K562 (cell line): ENCODE measurements around the gene LUC7L3. TPM values are rescaled to one million over a fixed set of nuclear protein-coding genes. Genes with fewer than 3 reads are reported as not detected.
A peak's percentile ranks its signal among the peaks of the same experiment; 100 is the strongest.

Source experiments
- ADNP ChIP-seq: fragments of 200-800 bp; sonication (Bioruptor generic); IDR thresholded peaks from 2 replicates; pipeline ENCODE4 v1.6.1; 2016; ENCODE audit warnings: missing genetic modification characterization, missing compliant biosample characterization
- ATF1 ChIP-seq, 2 experiments: fragments of 450-650 bp in 1 of 2; IDR thresholded peaks; 2 replicates each; pipeline ENCODE4 v1.6.1; 2016; ENCODE audit warnings: missing compliant biosample characterization in 1 of 2, missing genetic modification characterization in 1 of 2
- EP300 ChIP-seq: IDR thresholded peaks from 2 replicates; pipeline ENCODE4 v1.6.1; 2012; ENCODE audit warnings: low read length, improper control_type of control experiment
- FOXK1 ChIP-seq: sonication (generic); formaldehyde crosslinking; IDR thresholded peaks from 2 replicates; pipeline ENCODE4 v1.8.0; 2022; ENCODE audit warnings: missing genetic modification reagents, mild to moderate bottlenecking, borderline replicate concordance
- HMG20A ChIP-seq: fragments of 450-650 bp; formaldehyde crosslinking; conservative IDR thresholded peaks from 2 replicates; pipeline ENCODE4 v1.4.0; 2020; ENCODE audit warnings: mild to moderate bottlenecking, mixed read lengths
- JUN ChIP-seq, 2 experiments: sonication (generic) in 1 of 2; formaldehyde crosslinking in 1 of 2; IDR thresholded peaks; 2 replicates each; pipeline versions ENCODE4 v1.6.1 to v1.8.0; 2012 to 2022; ENCODE audit warnings: borderline replicate concordance in 2 of 2, mild to moderate bottlenecking in 2 of 2, improper control_type of control experiment in 1 of 2, low read depth in 1 of 2, low read length in 1 of 2, missing genetic modification reagents in 1 of 2
- JUND ChIP-seq, 2 experiments: IDR thresholded peaks; 2 replicates in 1 of 2; 3 replicates in 1 of 2; pipeline ENCODE4 v1.6.1; 2011; ENCODE audit warnings: borderline replicate concordance in 2 of 2, low read depth in 2 of 2, low read length in 2 of 2, improper control_type of control experiment in 1 of 2, missing biosample characterization in 1 of 2, missing genetic modification characterization in 1 of 2, missing genetic modification reagents in 1 of 2
- MEF2D ChIP-seq: conservative IDR thresholded peaks from 2 replicates; pipeline ENCODE4 v1.6.1; 2016; ENCODE audit warnings: low read depth, missing genetic modification characterization, missing compliant biosample characterization
- MYC ChIP-seq, 2 experiments: fragments of 250-450 bp in 1 of 2; sonication (Bioruptor Pico) in 1 of 2; IDR thresholded peaks; 2 replicates each; pipeline versions ENCODE4 v1.5.1 to v1.6.1; 2012 to 2021; ENCODE audit warnings: low read depth in 2 of 2, borderline replicate concordance in 1 of 2, improper control_type of control experiment in 1 of 2, low read length in 1 of 2, mild to moderate bottlenecking in 1 of 2, moderate library complexity in 1 of 2
- SRF ChIP-seq, 2 experiments: fragments of 250-450, 450-650 bp in 1 of 2; sonication (Bioruptor Pico) in 1 of 2; sonication (generic) in 1 of 2; formaldehyde crosslinking; IDR thresholded peaks; 2 replicates each; pipeline versions ENCODE4 v1.5.0 to v1.5.1; 2020 to 2022; ENCODE audit warnings: mild to moderate bottlenecking in 1 of 2, missing genetic modification reagents in 1 of 2
- TAF15 ChIP-seq: fragments of 200-400 bp; formaldehyde crosslinking; IDR thresholded peaks from 2 replicates; pipeline ENCODE4 v1.6.1; 2017; ENCODE audit warnings: mild to moderate bottlenecking, low read depth, low read length, moderate library complexity
- YY1 ChIP-seq, 3 experiments: IDR thresholded peaks; 2 replicates each; pipeline ENCODE4 v1.6.1; 2011; ENCODE audit warnings: low read length in 2 of 3, mild to moderate bottlenecking in 2 of 3, moderate library complexity in 2 of 3, borderline replicate concordance in 1 of 3, control low read depth in 1 of 3, low read depth in 1 of 3; ENCODE audit not compliant: insufficient read depth in 3 of 3, insufficient replicate concordance in 2 of 3, control insufficient read depth in 1 of 3, insufficient read length in 1 of 3; ENCODE audit errors: extremely low read depth in 1 of 3
- polyA plus RNA-seq, 8 experiments: library from polyadenylated mRNA; depleted of rRNA in 4 of 8; stranded (reverse) in 5 of 8; unstranded in 3 of 8; fragments of >200 nt; fragmentation: Nextera tagmentation in 2 of 8; fragmentation: Illumina TruSeq in 1 of 8; extraction: Ambion mirVana in 2 of 8; extraction: Trizol in 1 of 8; gene quantifications; 2 replicates each; pipeline versions ENCODE4 v1.2.1 to v1.2.3, GENCODE V29; 2011 to 2014; ENCODE audit warnings: inconsistent platforms in 1 of 8, missing spikeins in 1 of 8
- total RNA-seq, 7 experiments: library from RNA; depleted of rRNA in 6 of 7; stranded (reverse); fragments of >200 nt in 6 of 7; fragmentation: Illumina TruSeq in 2 of 7; extraction: Trizol in 2 of 7; gene quantifications; 2 replicates each; pipeline versions ENCODE4 v1.2.1 to v1.2.3, GENCODE V29; 2011 to 2021; ENCODE audit warnings: low replicate concordance in 1 of 7
- TF ChIP-seq, protein P1 (sequence below): fragments of 150-350 bp; conservative IDR thresholded peaks from 2 replicates; pipeline ENCODE4 v1.6.1; 2014; ENCODE audit warnings: low read length
- TF ChIP-seq, protein P2 (sequence below): fragments of 450-650 bp; IDR thresholded peaks from 2 replicates; pipeline ENCODE4 v1.7.1; 2018; ENCODE audit warnings: mild to moderate bottlenecking, low read depth; ENCODE audit not compliant: partially characterized antibody
- TF ChIP-seq, protein P3 (sequence below): fragments of 250-450 bp; sonication (Bioruptor Pico); IDR thresholded peaks from 2 replicates; pipeline ENCODE4 v1.8.0; 2021; ENCODE audit warnings: borderline replicate concordance, mild to moderate bottlenecking, moderate library complexity; ENCODE audit not compliant: poor library complexity, severe bottlenecking
- TF ChIP-seq, protein P4 (sequence below): IDR thresholded peaks from 2 replicates; pipeline ENCODE4 v1.6.1; 2012; ENCODE audit warnings: low read depth, low read length, improper control_type of control experiment, borderline replicate concordance

LUC7L3 gene
- total and polyA plus RNA-seq, 9 of the 15 experiments (the other 6 are each of a cell fraction or from before 2014, with no cell fraction given), result 80.8 to 284 (median 127) TPM

DNA sequence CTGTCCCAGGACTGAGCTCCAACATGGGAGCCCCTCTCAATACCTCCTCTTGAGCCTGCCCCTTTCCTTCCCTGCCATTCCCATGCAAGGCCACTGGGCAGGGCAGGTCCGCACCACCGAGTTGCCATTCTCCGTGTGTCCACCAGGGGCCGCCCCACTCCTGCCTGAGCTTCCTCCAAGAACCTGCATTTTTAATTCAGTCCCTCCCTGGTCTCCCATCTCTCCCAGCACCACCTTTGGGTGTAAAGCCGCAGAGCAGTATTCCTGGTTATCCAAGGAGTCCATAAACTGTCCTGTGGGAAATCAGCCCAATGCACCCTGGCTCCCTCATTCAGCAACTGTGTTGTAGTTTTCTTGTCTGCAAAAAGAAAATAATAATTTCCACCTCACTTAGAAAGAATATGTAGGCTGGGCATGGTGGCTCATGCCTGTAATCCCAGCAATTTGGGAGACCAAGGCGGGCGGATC, 63.8 kb downstream of the LUC7L3 start (continued):
- TF ChIP-seq, protein P1, sequence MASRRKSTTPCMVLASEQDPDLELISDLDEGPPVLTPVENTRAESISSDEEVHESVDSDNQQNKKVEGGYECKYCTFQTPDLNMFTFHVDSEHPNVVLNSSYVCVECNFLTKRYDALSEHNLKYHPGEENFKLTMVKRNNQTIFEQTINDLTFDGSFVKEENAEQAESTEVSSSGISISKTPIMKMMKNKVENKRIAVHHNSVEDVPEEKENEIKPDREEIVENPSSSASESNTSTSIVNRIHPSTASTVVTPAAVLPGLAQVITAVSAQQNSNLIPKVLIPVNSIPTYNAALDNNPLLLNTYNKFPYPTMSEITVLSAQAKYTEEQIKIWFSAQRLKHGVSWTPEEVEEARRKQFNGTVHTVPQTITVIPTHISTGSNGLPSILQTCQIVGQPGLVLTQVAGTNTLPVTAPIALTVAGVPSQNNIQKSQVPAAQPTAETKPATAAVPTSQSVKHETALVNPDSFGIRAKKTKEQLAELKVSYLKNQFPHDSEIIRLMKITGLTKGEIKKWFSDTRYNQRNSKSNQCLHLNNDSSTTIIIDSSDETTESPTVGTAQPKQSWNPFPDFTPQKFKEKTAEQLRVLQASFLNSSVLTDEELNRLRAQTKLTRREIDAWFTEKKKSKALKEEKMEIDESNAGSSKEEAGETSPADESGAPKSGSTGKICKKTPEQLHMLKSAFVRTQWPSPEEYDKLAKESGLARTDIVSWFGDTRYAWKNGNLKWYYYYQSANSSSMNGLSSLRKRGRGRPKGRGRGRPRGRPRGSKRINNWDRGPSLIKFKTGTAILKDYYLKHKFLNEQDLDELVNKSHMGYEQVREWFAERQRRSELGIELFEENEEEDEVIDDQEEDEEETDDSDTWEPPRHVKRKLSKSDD, result 0 out of 2 replicates have a peak, but pooled peaks have one; percentile 37
- TF ChIP-seq YY1 (IDR thresholded peaks at IDR 0.05; ENCODE audit: borderline replicate concordance in 1 of 3, control insufficient read depth in 1 of 3, extremely low read depth in 1 of 3, insufficient read depth in 3 of 3, insufficient read length in 1 of 3, insufficient replicate concordance in 2 of 3, low read depth in 1 of 3, low read length in 2 of 3) (peak in 2 of 3 experiments; percentile 11 to 19), JUND (IDR thresholded peaks at IDR 0.05; ENCODE audit: borderline replicate concordance, low read depth, low read length) (peak; percentile 52), JUND (tag; IDR thresholded peaks at IDR 0.05; ENCODE audit: borderline replicate concordance, low read depth, low read length) (no peak; the same call in 2 of the 3 replicates), MEF2D (no peak), FOXK1 (CRISPR knock-in tag) (no peak), EP300 (no peak), ADNP (tag) (no peak), JUN (IDR thresholded peaks at IDR 0.05; ENCODE audit: borderline replicate concordance, low read depth, low read length) (0 out of 2 replicates have a peak, but pooled peaks have one; percentile 38), JUN (CRISPR knock-in tag; IDR thresholded peaks at IDR 0.05; ENCODE audit: borderline replicate concordance) (no peak), MYC (IDR thresholded peaks at IDR 0.05; ENCODE audit: low read depth, low read length) (0 out of 2 replicates have a peak, but pooled peaks have one; percentile 20), MYC (CRISPR knock-in tag; IDR thresholded peaks at IDR 0.05; ENCODE audit: borderline replicate concordance, low read depth) (no peak), HMG20A (no peak), ATF1 (CRISPR knock-in tag; IDR thresholded peaks at IDR 0.05) (no peak), ATF1 (tag; IDR thresholded peaks at IDR 0.05) (no peak), SRF (CRISPR knock-in tag; IDR thresholded peaks at IDR 0.05) (peak in 1 of 2 experiments; percentile 57; a peak in 1 of 4 replicates), TAF15 (no peak)
- TF ChIP-seq, protein P2, sequence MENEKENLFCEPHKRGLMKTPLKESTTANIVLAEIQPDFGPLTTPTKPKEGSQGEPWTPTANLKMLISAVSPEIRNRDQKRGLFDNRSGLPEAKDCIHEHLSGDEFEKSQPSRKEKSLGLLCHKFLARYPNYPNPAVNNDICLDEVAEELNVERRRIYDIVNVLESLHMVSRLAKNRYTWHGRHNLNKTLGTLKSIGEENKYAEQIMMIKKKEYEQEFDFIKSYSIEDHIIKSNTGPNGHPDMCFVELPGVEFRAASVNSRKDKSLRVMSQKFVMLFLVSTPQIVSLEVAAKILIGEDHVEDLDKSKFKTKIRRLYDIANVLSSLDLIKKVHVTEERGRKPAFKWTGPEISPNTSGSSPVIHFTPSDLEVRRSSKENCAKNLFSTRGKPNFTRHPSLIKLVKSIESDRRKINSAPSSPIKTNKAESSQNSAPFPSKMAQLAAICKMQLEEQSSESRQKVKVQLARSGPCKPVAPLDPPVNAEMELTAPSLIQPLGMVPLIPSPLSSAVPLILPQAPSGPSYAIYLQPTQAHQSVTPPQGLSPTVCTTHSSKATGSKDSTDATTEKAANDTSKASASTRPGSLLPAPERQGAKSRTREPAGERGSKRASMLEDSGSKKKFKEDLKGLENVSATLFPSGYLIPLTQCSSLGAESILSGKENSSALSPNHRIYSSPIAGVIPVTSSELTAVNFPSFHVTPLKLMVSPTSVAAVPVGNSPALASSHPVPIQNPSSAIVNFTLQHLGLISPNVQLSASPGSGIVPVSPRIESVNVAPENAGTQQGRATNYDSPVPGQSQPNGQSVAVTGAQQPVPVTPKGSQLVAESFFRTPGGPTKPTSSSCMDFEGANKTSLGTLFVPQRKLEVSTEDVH, result no peak
- TF ChIP-seq, protein P3, sequence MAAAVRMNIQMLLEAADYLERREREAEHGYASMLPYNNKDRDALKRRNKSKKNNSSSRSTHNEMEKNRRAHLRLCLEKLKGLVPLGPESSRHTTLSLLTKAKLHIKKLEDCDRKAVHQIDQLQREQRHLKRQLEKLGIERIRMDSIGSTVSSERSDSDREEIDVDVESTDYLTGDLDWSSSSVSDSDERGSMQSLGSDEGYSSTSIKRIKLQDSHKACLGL (CRISPR knock-in tag), result no peak
- TF ChIP-seq, protein P4, sequence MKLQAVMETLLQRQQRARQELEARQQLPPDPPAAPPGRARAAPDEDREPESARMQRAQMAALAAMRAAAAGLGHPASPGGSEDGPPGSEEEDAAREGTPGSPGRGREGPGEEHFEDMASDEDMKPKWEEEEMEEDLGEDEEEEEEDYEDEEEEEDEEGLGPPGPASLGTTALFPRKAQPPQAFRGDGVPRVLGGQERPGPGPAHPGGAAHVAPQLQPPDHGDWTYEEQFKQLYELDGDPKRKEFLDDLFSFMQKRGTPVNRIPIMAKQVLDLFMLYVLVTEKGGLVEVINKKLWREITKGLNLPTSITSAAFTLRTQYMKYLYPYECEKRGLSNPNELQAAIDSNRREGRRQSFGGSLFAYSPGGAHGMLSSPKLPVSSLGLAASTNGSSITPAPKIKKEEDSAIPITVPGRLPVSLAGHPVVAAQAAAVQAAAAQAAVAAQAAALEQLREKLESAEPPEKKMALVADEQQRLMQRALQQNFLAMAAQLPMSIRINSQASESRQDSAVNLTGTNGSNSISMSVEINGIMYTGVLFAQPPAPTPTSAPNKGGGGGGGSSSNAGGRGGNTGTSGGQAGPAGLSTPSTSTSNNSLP, result peak; percentile 68; the same call in 1 of the 2 replicates
